Measurements from ENCODE around the gene TOM1L2.

The TOM1L2 gene

GRCh38 chr17:17834974-17835373 is 137.2 kb downstream of the TOM1L2 start:
- DNase-seq (ENCODE audit: insufficient read length, low spot score) = no peak
- no peak for TF ChIP-seq TAF1 (IDR thresholded peaks at IDR 0.05; ENCODE audit: low read depth, low read length)
- no peak for TF ChIP-seq POU2F2 (IDR thresholded peaks at IDR 0.05; ENCODE audit: low read depth, low read length)
- no peak for TF ChIP-seq POLR2A (IDR thresholded peaks at IDR 0.05; ENCODE audit: low read depth, low read length)
- no peak for TF ChIP-seq PAX5 (IDR thresholded peaks at IDR 0.05; ENCODE audit: insufficient read depth, low read length, severe bottlenecking)
- TF ChIP-seq POLR2AphosphoS5 (IDR thresholded peaks at IDR 0.05; ENCODE audit: low read depth, low read length) = no peak
- no peak for TF ChIP-seq SPI1 (IDR thresholded peaks at IDR 0.05; ENCODE audit: low read depth, low read length)
- no peak for FAIRE-seq

GRCh38 chr17:17833658-17834357 is 138.4 kb downstream of the TOM1L2 start:
- TF ChIP-seq POLR2A (IDR thresholded peaks at IDR 0.05; ENCODE audit: low read depth, low read length) = no peak
- TF ChIP-seq POLR2AphosphoS5 (IDR thresholded peaks at IDR 0.05; ENCODE audit: low read depth, low read length) = no peak
- TF ChIP-seq POU2F2 (IDR thresholded peaks at IDR 0.05; ENCODE audit: low read depth, low read length) = no peak
- no peak for TF ChIP-seq SPI1 (IDR thresholded peaks at IDR 0.05; ENCODE audit: low read depth, low read length)
- TF ChIP-seq PAX5 (IDR thresholded peaks at IDR 0.05; ENCODE audit: insufficient read depth, low read length, severe bottlenecking) = no peak
- TF ChIP-seq TAF1 (IDR thresholded peaks at IDR 0.05; ENCODE audit: low read depth, low read length) = no peak
- FAIRE-seq (no peak), DNase-seq (ENCODE audit: insufficient read length, low spot score) (no peak)

DNA sequence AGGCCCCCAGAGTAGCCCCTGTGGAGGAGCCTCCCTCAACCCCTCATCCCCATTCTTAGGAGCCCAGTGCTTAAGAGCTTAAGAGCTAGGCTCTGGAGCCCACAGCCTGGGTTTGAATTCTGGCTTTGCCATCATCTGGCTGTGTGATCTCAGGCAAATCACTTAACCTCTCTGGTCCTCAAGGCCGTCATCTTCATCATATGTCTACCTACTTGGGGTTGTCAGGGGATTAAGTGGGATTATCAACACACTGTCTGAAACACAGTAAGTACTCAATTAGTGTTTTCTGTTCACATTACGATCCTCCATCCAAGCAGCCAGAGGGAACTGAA is 140.2 kb downstream of the TOM1L2 start:
- DNase-seq (ENCODE audit: insufficient read length, low spot score) (no peak), FAIRE-seq (no peak)
- TF ChIP-seq POLR2AphosphoS5 (IDR thresholded peaks at IDR 0.05; ENCODE audit: low read depth, low read length) (no peak), POU2F2 (IDR thresholded peaks at IDR 0.05; ENCODE audit: low read depth, low read length) (no peak), TAF1 (IDR thresholded peaks at IDR 0.05; ENCODE audit: low read depth, low read length) (no peak), SPI1 (IDR thresholded peaks at IDR 0.05; ENCODE audit: low read depth, low read length) (no peak), POLR2A (IDR thresholded peaks at IDR 0.05; ENCODE audit: low read depth, low read length) (no peak), PAX5 (IDR thresholded peaks at IDR 0.05; ENCODE audit: insufficient read depth, low read length, severe bottlenecking) (no peak)

DNA sequence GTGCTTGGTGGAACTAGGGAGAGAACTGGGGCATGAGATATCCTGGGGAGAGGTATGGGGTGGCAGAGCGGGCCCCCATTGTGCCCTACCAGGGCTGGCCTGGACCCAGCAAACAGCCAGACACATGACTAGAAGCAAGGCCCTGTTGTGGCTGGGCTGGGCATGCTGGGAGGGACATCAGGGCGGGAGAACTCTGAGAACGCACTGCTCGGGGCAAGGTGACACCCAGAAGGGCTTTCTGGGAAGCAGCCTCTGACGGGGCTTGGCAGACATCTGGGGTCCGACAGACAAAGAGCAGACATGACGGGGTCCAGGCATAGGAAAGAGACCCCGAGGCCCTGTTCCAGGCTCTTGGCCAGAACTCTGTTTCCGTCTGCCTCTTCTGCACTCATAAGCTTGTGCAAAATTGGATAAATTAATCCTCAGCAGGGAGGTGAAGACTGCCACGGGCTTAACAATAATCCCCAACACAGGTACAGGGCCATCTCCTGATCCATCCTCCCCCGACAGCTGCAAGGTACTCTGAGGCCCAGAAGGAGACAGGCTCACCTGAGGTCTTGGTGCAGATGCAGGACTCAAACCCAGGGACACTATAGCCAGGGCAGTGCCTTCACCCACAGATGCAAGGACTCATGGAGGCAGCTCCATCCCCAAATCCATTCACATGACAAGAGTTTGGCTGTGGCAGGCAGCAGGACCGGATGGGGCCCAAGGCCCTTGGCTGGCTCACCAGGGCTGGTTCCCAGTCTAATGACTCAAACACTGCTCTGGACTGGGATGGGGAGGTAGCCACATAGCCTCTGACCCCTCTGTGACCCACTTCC is 140.8 kb downstream of the TOM1L2 start:
- DNase-seq (ENCODE audit: insufficient read length, low spot score) (no peak), FAIRE-seq (no peak)
- TF ChIP-seq TAF1 (IDR thresholded peaks at IDR 0.05; ENCODE audit: low read depth, low read length) (no peak), SPI1 (IDR thresholded peaks at IDR 0.05; ENCODE audit: low read depth, low read length) (no peak), POU2F2 (IDR thresholded peaks at IDR 0.05; ENCODE audit: low read depth, low read length) (no peak), PAX5 (IDR thresholded peaks at IDR 0.05; ENCODE audit: insufficient read depth, low read length, severe bottlenecking) (no peak), POLR2AphosphoS5 (IDR thresholded peaks at IDR 0.05; ENCODE audit: low read depth, low read length) (no peak)

DNA sequence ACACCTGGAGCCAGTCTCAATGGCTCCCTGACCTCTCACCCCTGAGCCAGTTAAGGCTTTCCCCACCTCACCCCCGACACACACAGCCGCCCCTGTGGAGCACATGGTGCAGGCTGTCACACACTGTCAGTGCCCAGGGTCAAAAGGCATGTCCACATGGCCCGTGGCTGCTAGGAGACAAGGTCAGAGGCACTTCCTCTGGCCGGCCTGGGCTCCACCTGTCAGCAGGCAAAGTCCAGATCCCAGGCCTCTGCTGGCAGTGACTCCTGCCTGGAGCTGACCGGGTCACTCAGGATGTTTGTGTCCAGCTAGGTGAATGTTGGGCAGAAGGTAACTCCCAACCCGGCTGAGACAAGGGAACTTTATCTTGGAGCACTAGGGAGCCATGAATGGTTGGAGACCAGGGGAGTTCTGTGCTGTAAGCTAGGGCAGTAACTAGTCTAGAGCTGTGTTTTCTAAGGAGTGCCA is 141.4 kb downstream of the TOM1L2 start:
- TF ChIP-seq POU2F2 (IDR thresholded peaks at IDR 0.05; ENCODE audit: low read depth, low read length) = no peak
- TF ChIP-seq POLR2AphosphoS5 (IDR thresholded peaks at IDR 0.05; ENCODE audit: low read depth, low read length) = no peak
- TF ChIP-seq PAX5 (IDR thresholded peaks at IDR 0.05; ENCODE audit: insufficient read depth, low read length, severe bottlenecking) = no peak
- TF ChIP-seq POLR2A (IDR thresholded peaks at IDR 0.05; ENCODE audit: low read depth, low read length) = no peak
- no peak for TF ChIP-seq SPI1 (IDR thresholded peaks at IDR 0.05; ENCODE audit: low read depth, low read length)
- no peak for TF ChIP-seq TAF1 (IDR thresholded peaks at IDR 0.05; ENCODE audit: low read depth, low read length)
- DNase-seq (ENCODE audit: insufficient read length, low spot score) (no peak), FAIRE-seq (no peak)

DNA sequence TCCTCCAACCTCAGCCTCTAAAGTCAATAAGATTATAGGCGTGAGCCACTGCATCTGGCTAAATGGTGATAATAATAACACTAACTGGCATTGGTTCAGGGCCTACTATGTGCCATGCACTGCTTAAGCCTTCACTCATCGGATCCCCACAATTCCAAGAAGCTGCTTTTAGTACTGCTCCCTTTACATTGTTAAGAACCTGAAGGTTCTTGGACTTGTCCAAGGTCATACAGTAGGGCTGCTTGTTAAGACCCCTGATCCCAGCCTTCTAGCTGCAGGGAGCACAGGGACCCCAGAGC is 142.0 kb downstream of the TOM1L2 start:
- FAIRE-seq = no peak
- TF ChIP-seq TAF1 (IDR thresholded peaks at IDR 0.05; ENCODE audit: low read depth, low read length) (no peak), POLR2A (IDR thresholded peaks at IDR 0.05; ENCODE audit: low read depth, low read length) (no peak), POLR2AphosphoS5 (IDR thresholded peaks at IDR 0.05; ENCODE audit: low read depth, low read length) (no peak), PAX5 (IDR thresholded peaks at IDR 0.05; ENCODE audit: insufficient read depth, low read length, severe bottlenecking) (no peak), POU2F2 (IDR thresholded peaks at IDR 0.05; ENCODE audit: low read depth, low read length) (no peak), SPI1 (IDR thresholded peaks at IDR 0.05; ENCODE audit: low read depth, low read length) (no peak)
- no peak for DNase-seq (ENCODE audit: insufficient read length, low spot score)

DNA sequence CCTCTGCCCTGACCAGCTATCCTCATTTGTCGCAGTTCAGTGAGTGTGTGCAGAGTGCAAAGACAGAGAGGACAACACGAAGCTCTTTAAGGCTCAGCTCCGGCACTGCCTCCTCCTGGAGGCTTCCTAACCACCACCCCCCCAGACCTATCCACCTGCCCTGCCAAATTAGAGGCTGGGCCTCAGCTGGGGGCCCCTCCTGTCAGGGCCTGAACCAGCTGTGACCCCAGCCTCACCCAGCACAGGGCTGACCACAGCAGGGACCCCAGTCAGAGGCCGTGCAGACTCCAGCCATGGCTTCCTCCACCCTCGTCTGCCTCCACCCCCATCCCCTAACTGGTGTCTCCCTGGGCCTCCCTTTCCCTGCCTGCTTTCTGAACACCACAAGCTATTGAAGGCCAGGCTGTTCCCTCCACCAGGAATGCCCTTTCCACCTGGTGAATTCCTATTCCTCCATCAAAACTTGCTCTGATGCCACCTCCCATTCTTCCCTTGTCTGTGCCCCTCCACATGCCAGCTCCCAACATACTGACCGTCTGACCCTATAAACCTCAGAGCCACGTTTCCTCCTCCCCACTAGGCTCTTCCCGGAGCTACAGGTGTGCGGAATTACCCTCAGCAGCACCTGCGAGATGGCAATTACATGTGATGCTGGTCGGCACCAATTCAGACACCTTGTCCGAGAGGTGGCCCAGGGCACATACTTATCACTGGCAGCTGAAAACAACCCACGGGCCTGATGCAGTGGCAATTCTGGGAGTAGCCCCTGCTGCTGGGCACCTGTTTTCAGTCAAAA is 144.2 kb downstream of the TOM1L2 start:
- DNase-seq (ENCODE audit: insufficient read length, low spot score) = no peak
- TF ChIP-seq TAF1 (IDR thresholded peaks at IDR 0.05; ENCODE audit: low read depth, low read length) (no peak), POLR2A (IDR thresholded peaks at IDR 0.05; ENCODE audit: low read depth, low read length) (no peak), PAX5 (IDR thresholded peaks at IDR 0.05; ENCODE audit: insufficient read depth, low read length, severe bottlenecking) (no peak), POLR2AphosphoS5 (IDR thresholded peaks at IDR 0.05; ENCODE audit: low read depth, low read length) (no peak)
- no peak for FAIRE-seq

GRCh38 chr17:17826942-17827785 is 145.0 kb downstream of the TOM1L2 start:
- FAIRE-seq = no peak
- TF ChIP-seq POLR2A (IDR thresholded peaks at IDR 0.05; ENCODE audit: low read depth, low read length) (no peak), PAX5 (IDR thresholded peaks at IDR 0.05; ENCODE audit: insufficient read depth, low read length, severe bottlenecking) (no peak), TAF1 (IDR thresholded peaks at IDR 0.05; ENCODE audit: low read depth, low read length) (no peak), SPI1 (IDR thresholded peaks at IDR 0.05; ENCODE audit: low read depth, low read length) (no peak), POU2F2 (IDR thresholded peaks at IDR 0.05; ENCODE audit: low read depth, low read length) (no peak), POLR2AphosphoS5 (IDR thresholded peaks at IDR 0.05; ENCODE audit: low read depth, low read length) (no peak)

More at GRCh38 chr17:17826942-17827785, 145.0 kb downstream of the TOM1L2 start:
- DNase-seq (ENCODE audit: insufficient read length, low spot score) = no peak

All from GM12891 (cell line).